WTC11 (cell line): ENCODE data around the gene BMP6. TPM values are rescaled to one million over a fixed set of nuclear protein-coding genes. Genes with fewer than 3 reads are reported as not detected.

Experiments used
- ATAC-seq: fragments of 200-7000 bp; cut with Tn5 transposase; 2 replicates; pipeline ENCODE4 v1.10.0; 2021; ENCODE audit warnings: mild to moderate bottlenecking, moderate library complexity
- CTCF ChIA-PET: fragments of 300-600 bp; sonication (Branson Sonifier 250); formaldehyde crosslinking; loops from one replicate; lab custom pipeline; 2021; ENCODE audit warnings: antibody characterized with exemption; lab: Charles Lee
- POLR2A ChIA-PET: fragments of 350-600 bp; sonication (Branson Sonifier 250); formaldehyde crosslinking; loops from one replicate; lab custom pipeline; 2021; ENCODE audit warnings: antibody characterized with exemption; lab: Charles Lee
- DNase-seq: peaks from one replicate; pipeline ENCODE4 v3.0.0; 2021; ENCODE audit warnings: low spot score
- H3K27ac Mint-ChIP-seq: 2 replicates; pipeline ENCODE4 v1.8.0; 2021; ENCODE audit warnings: mixed read lengths
- H3K27me3 Mint-ChIP-seq: 2 replicates; pipeline ENCODE4 v1.8.0; 2021; ENCODE audit warnings: low read depth, mild to moderate bottlenecking, moderate library complexity, mixed read lengths
- H3K36me3 Mint-ChIP-seq: 2 replicates; pipeline ENCODE4 v1.8.0; 2021; ENCODE audit warnings: mixed read lengths
- H3K4me1 Mint-ChIP-seq: 2 replicates; pipeline ENCODE4 v1.8.0; 2022; ENCODE audit warnings: mixed read lengths
- H3K4me3 Mint-ChIP-seq: 2 replicates; pipeline ENCODE4 v1.8.0; 2021; ENCODE audit warnings: mild to moderate bottlenecking, moderate library complexity, mixed read lengths
- H3K9me3 Mint-ChIP-seq: 2 replicates; pipeline ENCODE4 v1.8.0; 2021; ENCODE audit warnings: mixed read lengths
- ATF6 ChIP-seq: sonication (generic); formaldehyde crosslinking; IDR thresholded peaks from 2 replicates; pipeline ENCODE4 v1.8.1; 2023; ENCODE audit warnings: mild to moderate bottlenecking, missing genetic modification reagents
- ESRRA ChIP-seq: sonication (generic); formaldehyde crosslinking; IDR thresholded peaks from 2 replicates; pipeline ENCODE4 v1.8.1; 2022; ENCODE audit warnings: mild to moderate bottlenecking, missing genetic modification reagents, borderline replicate concordance
- FOXK1 ChIP-seq: sonication (generic); formaldehyde crosslinking; IDR thresholded peaks from 2 replicates; pipeline ENCODE4 v1.8.0; 2022; ENCODE audit warnings: mild to moderate bottlenecking, moderate library complexity, missing genetic modification reagents
- FOXP1 ChIP-seq: sonication (generic); formaldehyde crosslinking; IDR thresholded peaks from 2 replicates; pipeline ENCODE4 v1.8.0; 2022; ENCODE audit warnings: missing genetic modification reagents, mild to moderate bottlenecking, moderate library complexity, borderline replicate concordance
- FOXP4 ChIP-seq: sonication (generic); formaldehyde crosslinking; IDR thresholded peaks from 2 replicates; pipeline ENCODE4 v1.8.0; 2022; ENCODE audit warnings: mild to moderate bottlenecking, missing genetic modification reagents
- HMGXB4 ChIP-seq: sonication (generic); formaldehyde crosslinking; IDR thresholded peaks from 2 replicates; pipeline ENCODE4 v1.8.1; 2023; ENCODE audit warnings: mild to moderate bottlenecking, moderate library complexity, missing genetic modification reagents
- KAT7 ChIP-seq: sonication (generic); formaldehyde crosslinking; IDR thresholded peaks from 2 replicates; pipeline ENCODE4 v1.8.1; 2023; ENCODE audit warnings: missing genetic modification reagents, mild to moderate bottlenecking, borderline replicate concordance
- MAX ChIP-seq: sonication (generic); formaldehyde crosslinking; IDR thresholded peaks from 2 replicates; pipeline ENCODE4 v1.8.0; 2022; ENCODE audit warnings: mild to moderate bottlenecking, missing genetic modification reagents
- MLX ChIP-seq: sonication (generic); formaldehyde crosslinking; IDR thresholded peaks from 2 replicates; pipeline ENCODE4 v1.8.1; 2023; ENCODE audit warnings: mild to moderate bottlenecking, missing genetic modification reagents, moderate library complexity
- SMAD3 ChIP-seq: sonication (generic); formaldehyde crosslinking; IDR thresholded peaks from 2 replicates; pipeline ENCODE4 v1.8.0; 2022; ENCODE audit warnings: missing genetic modification reagents, mild to moderate bottlenecking, borderline replicate concordance
- SP1 ChIP-seq: sonication (generic); formaldehyde crosslinking; conservative IDR thresholded peaks from 2 replicates; pipeline ENCODE4 v1.8.1; 2022; ENCODE audit warnings: missing genetic modification reagents
- ZBTB21 ChIP-seq: sonication (generic); formaldehyde crosslinking; IDR thresholded peaks from 2 replicates; pipeline ENCODE4 v1.8.1; 2023; ENCODE audit warnings: mild to moderate bottlenecking, missing genetic modification reagents, borderline replicate concordance
- ZNF219 ChIP-seq: sonication (generic); formaldehyde crosslinking; IDR thresholded peaks from 2 replicates; pipeline ENCODE4 v1.8.0; 2023; ENCODE audit warnings: missing genetic modification reagents, mild to moderate bottlenecking, borderline replicate concordance
- ZNF232 ChIP-seq: sonication (generic); formaldehyde crosslinking; IDR thresholded peaks from 2 replicates; pipeline ENCODE4 v1.8.0; 2022; ENCODE audit warnings: mild to moderate bottlenecking, missing genetic modification reagents
- total RNA-seq: library from RNA; stranded (reverse); gene quantifications from 3 replicates; pipeline ENCODE4 v1.2.3, GENCODE V29; 2021

BMP6 gene
- total RNA-seq, 1 experiment from 2014 or later: 1.0 TPM

GRCh38 chr6:7726416-7727085 is 652 bp downstream of the BMP6 start:
- H3K9me3 Mint-ChIP-seq: no peaks in the 10 kb centered on the region
- peaks cover 29% of the 10 kb centered on the region for H3K4me1 Mint-ChIP-seq
- peak; percentile 46 for DNase-seq
- ChIA-PET CTCF (interaction anchor here (0.8 to 1.9 kb wide), 5 partner anchors 27 to 266 kb away, joined by 3 to 12 read pairs (median 4); no protein-coding TSS in a partner anchor), POLR2A (interaction anchor here (1.0 kb wide), 1 partner anchor 41 kb away, joined by 3 read pairs; no protein-coding TSS in a partner anchor)
- TF ChIP-seq ESRRA (CRISPR knock-in tag) (no peak), FOXP1 (CRISPR knock-in tag) (peak; percentile 40; the same call in 1 of the 2 replicates), KAT7 (CRISPR knock-in tag) (peak; percentile 48; the same call in 1 of the 2 replicates), HMGXB4 (CRISPR knock-in tag) (0 out of 2 replicates have a peak, but pooled peaks have one; percentile 53), SMAD3 (CRISPR knock-in tag) (0 out of 2 replicates have a peak, but pooled peaks have one; percentile 17), SP1 (CRISPR knock-in tag) (no peak)
- peak; percentile 40 for ATAC-seq
- peaks cover 82% of the 10 kb centered on the region for H3K27me3 Mint-ChIP-seq
- no peaks in the 10 kb centered on the region for H3K36me3 Mint-ChIP-seq
- peak overlapping the region; percentile 74 for H3K4me3 Mint-ChIP-seq
- H3K27ac Mint-ChIP-seq: no peak overlapping the region

GRCh38 chr6:7727086-7727945 is 1.4 kb downstream of the BMP6 start:
- Mint-ChIP-seq H3K36me3 (no peaks in the 10 kb centered on the region), H3K4me3 (peak overlapping the region; percentile 70), H3K27ac (no peak overlapping the region), H3K9me3 (no peaks in the 10 kb centered on the region), H3K4me1 (peaks cover 33% of the 10 kb centered on the region), H3K27me3 (peaks cover 82% of the 10 kb centered on the region)
- TF ChIP-seq MLX (0 out of 2 replicates have a peak, but pooled peaks have one; percentile 21), HMGXB4 (CRISPR knock-in tag) (0 out of 2 replicates have a peak, but pooled peaks have one; percentile 34), ATF6 (no peak), ZNF219 (CRISPR knock-in tag) (peak; percentile 21; the same call in 1 of the 2 replicates), FOXP4 (CRISPR knock-in tag) (no peak), MAX (0 out of 2 replicates have a peak, but pooled peaks have one; percentile 29), FOXK1 (0 out of 2 replicates have a peak, but pooled peaks have one; percentile 28), ZNF232 (CRISPR knock-in tag) (no peak), ZBTB21 (0 out of 2 replicates have a peak, but pooled peaks have one; percentile 31)
- ChIA-PET CTCF (interaction anchor here (0.8 to 1.7 kb wide), 5 partner anchors 20 to 120 kb away, joined by 3 to 11 read pairs (median 4); no protein-coding TSS in a partner anchor), POLR2A (no interaction called here)
- DNase-seq (peak; percentile 35), ATAC-seq (peak; percentile 3)
